H1 (cell line): ENCODE measurements around the gene TRAK1. TPM values are rescaled to one million over a fixed set of nuclear protein-coding genes. Genes with fewer than 3 reads are reported as not detected.
A peak's percentile ranks its signal among the peaks of the same experiment; 100 is the strongest.

Experiments
- ASH2L ChIP-seq: fragments of 200-600, 300-600 bp; sonication (generic); IDR thresholded peaks from one replicate; pipeline ENCODE4 v1.7.1; 2017; ENCODE audit warnings: low read length
- BACH1 ChIP-seq: IDR thresholded peaks from 2 replicates; pipeline ENCODE4 v1.6.1; 2012; ENCODE audit warnings: low read length, improper control_type of control experiment
- BCL11A ChIP-seq, 2 experiments: IDR thresholded peaks; one replicate each; pipeline ENCODE4 v1.6.1; 2011; ENCODE audit warnings: low read depth in 2 of 2, low read length in 2 of 2, mild to moderate bottlenecking in 2 of 2
- CBX8 ChIP-seq: fragments of 300-800, 300-1000 bp; sonication (generic); IDR thresholded peaks from 2 replicates; pipeline ENCODE4 v1.7.1; 2016; ENCODE audit warnings: low read depth, low read length, borderline replicate concordance
- CEBPB ChIP-seq: IDR thresholded peaks from 2 replicates; pipeline ENCODE4 v1.6.1; 2012; ENCODE audit warnings: low read depth, low read length
- CHD1 ChIP-seq: IDR thresholded peaks from 2 replicates; pipeline ENCODE4 v1.6.1; 2012; ENCODE audit warnings: low read depth, low read length, improper control_type of control experiment
- CREB1 ChIP-seq: IDR thresholded peaks from 2 replicates; pipeline ENCODE4 v1.6.1; 2012; ENCODE audit warnings: inconsistent platforms
- EP300 ChIP-seq, 2 experiments: IDR thresholded peaks; 1 replicate in 1 of 2; 2 replicates in 1 of 2; pipeline ENCODE4 v1.6.1; 2011 to 2012; ENCODE audit warnings: low read depth in 2 of 2, low read length in 2 of 2, mild to moderate bottlenecking in 2 of 2, borderline replicate concordance in 1 of 2, inconsistent platforms in 1 of 2, moderate library complexity in 1 of 2
- FOSL1 ChIP-seq: IDR thresholded peaks from 2 replicates; pipeline ENCODE4 v1.6.1; 2011; ENCODE audit warnings: mild to moderate bottlenecking, low read depth, low read length, moderate library complexity; ENCODE audit not compliant: insufficient read depth
- GABPA ChIP-seq: IDR thresholded peaks from 2 replicates; pipeline ENCODE4 v1.6.1; 2011; ENCODE audit warnings: mild to moderate bottlenecking, low read length, moderate library complexity, borderline replicate concordance; ENCODE audit not compliant: insufficient read depth
- HDAC6 ChIP-seq: IDR thresholded peaks from one replicate; pipeline ENCODE4 v1.7.1; 2012; ENCODE audit warnings: low read depth, mild to moderate bottlenecking, inconsistent platforms, low read length, moderate library complexity
- JUND ChIP-seq: IDR thresholded peaks from 2 replicates; pipeline ENCODE4 v1.6.1; 2011; ENCODE audit warnings: mild to moderate bottlenecking, improper control_type of control experiment, low read length
- NRF1 ChIP-seq: IDR thresholded peaks from 2 replicates; pipeline ENCODE4 v1.6.1; 2011; ENCODE audit warnings: mild to moderate bottlenecking, low read depth, low read length, improper control_type of control experiment
- POU5F1 ChIP-seq: IDR thresholded peaks from 2 replicates; pipeline ENCODE4 v1.6.1; 2011; ENCODE audit warnings: low read depth, mild to moderate bottlenecking, low read length, moderate library complexity
- RFX5 ChIP-seq: IDR thresholded peaks from 2 replicates; pipeline ENCODE4 v1.6.1; 2011; ENCODE audit warnings: low read depth, low read length, improper control_type of control experiment, borderline replicate concordance
- RNF2 ChIP-seq: fragments of 200-900, 300-1000 bp; sonication (generic); IDR thresholded peaks from 2 replicates; pipeline ENCODE4 v1.7.1; 2016; ENCODE audit warnings: borderline replicate concordance, low read depth, mild to moderate bottlenecking, antibody characterized with exemption, low read length; ENCODE audit not compliant: poor library complexity, severe bottlenecking; ENCODE audit errors: missing control alignments
- RXRA ChIP-seq: IDR thresholded peaks from 2 replicates; pipeline ENCODE4 v1.6.1; 2011; ENCODE audit warnings: low read depth, mild to moderate bottlenecking, low read length, moderate library complexity; ENCODE audit not compliant: insufficient read depth
- SP4 ChIP-seq: IDR thresholded peaks from 2 replicates; pipeline ENCODE4 v1.6.1; 2012; ENCODE audit warnings: low read length, inconsistent platforms
- TAF1 ChIP-seq: IDR thresholded peaks from 2 replicates; pipeline ENCODE4 v1.6.1; 2011; ENCODE audit warnings: mild to moderate bottlenecking, low read depth, low read length
- TAF7 ChIP-seq: optimal IDR thresholded peaks from 2 replicates; pipeline ENCODE3; 2011; ENCODE audit warnings: low read depth, mild to moderate bottlenecking, inconsistent platforms, low read length, moderate library complexity, borderline replicate concordance
- TEAD4 ChIP-seq: IDR thresholded peaks from 2 replicates; pipeline ENCODE4 v1.6.1; 2012; ENCODE audit warnings: low read depth, low read length, inconsistent platforms, mixed read lengths
- YY1 ChIP-seq: IDR thresholded peaks from 2 replicates; pipeline ENCODE4 v1.6.1; 2011; ENCODE audit warnings: low read depth, mild to moderate bottlenecking, low read length
- ZNF274 ChIP-seq: IDR thresholded peaks from 2 replicates; pipeline ENCODE4 v1.7.0; 2012; ENCODE audit warnings: low read length, borderline replicate concordance; ENCODE audit errors: extremely low read depth
- polyA plus RNA-seq, 7 experiments: library from polyadenylated mRNA; depleted of rRNA in 3 of 7; stranded (reverse) in 5 of 7; unstranded in 2 of 7; fragments of >200 nt in 5 of 7; fragments of 200-250 nt in 2 of 7; gene quantifications; 1 replicate in 5 of 7; 2 replicates in 1 of 7; 4 replicates in 1 of 7; pipeline versions ENCODE4 v1.2.1 to v1.2.3, GENCODE V29; 2011 to 2013; ENCODE audit warnings: missing spikeins in 2 of 7, mixed read lengths in 2 of 7
- total RNA-seq: library from RNA; stranded (reverse); fragmentation: NEBNext Ultra II Directional; extraction: Animal tissue kit (Norgen Biotek cat#: 25700); gene quantifications from 2 replicates; pipeline ENCODE4 v1.2.1, GENCODE V29; 2021
- TF ChIP-seq, protein P1 (sequence below): IDR thresholded peaks from 2 replicates; pipeline ENCODE4 v1.6.1; 2011; ENCODE audit warnings: low read depth, mild to moderate bottlenecking, low read length; ENCODE audit not compliant: insufficient read depth

The TRAK1 gene
- total and polyA plus RNA-seq, 2 of the 8 experiments (the other 6 are each of a cell fraction or from before 2014, with no cell fraction given): 21.3 to 32.7 TPM

DNA sequence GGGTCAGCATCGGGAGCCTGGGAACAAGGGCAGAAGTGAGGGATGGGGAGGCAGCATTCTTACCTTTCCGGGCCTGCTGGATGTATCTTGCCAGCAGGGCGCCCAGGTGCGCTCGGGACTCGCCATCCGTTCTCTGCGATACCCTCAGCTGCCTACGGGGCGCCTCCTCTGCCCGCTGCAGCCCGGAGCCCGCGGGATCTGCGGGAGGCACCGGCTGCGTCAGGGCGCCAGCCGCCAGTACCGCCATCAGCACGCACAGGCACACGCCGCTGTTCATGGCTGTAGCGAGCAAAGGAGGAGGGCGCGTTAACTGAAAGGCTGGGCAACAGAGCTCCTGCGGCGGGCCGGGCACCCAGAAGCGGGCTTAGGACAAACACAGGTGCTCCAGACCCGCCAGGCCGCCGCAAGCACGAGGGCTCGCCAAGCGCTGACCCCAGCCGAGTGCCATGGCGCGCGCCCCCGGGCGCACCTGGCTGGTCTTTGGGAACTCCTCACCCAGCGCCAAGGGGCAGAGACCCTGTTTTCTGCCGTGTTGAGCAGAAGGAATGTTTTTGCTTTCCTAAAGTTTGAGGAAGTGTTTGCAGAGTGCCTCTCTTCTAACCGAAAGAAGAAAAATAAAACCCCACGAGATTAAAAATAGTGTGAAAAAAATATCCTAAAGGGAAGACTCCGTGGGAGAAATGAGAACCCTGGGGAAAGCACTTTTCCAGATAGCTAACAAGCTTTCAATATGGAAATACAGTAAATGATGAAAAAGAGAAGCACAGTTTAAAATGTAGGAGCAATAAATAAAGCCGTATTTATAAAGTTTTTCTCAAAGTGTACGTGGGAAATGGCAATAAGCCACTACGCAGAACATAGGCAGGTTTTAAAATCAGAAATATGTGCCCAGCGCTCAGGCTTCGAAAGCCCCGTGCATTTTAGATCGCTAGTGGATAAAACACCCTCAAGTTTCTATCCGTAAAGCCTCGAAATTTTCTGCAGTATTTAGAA is 172.5 kb downstream of the TRAK1 start (continued):
- no peak for TF ChIP-seq TAF1
- TF ChIP-seq RNF2: no peak
- no peak for TF ChIP-seq CEBPB
- TF ChIP-seq HDAC6: no peak
- no peak for TF ChIP-seq CBX8
- TF ChIP-seq FOSL1: no peak
- TF ChIP-seq JUND: no peak
- TF ChIP-seq ZNF274: no peak
- TF ChIP-seq RFX5: no peak
- no peak for TF ChIP-seq GABPA
- no peak for TF ChIP-seq CREB1
- TF ChIP-seq TEAD4: no peak
- TF ChIP-seq BCL11A (IDR thresholded peaks at IDR 0.05; ENCODE audit: low read depth in 2 of 2, low read length in 2 of 2): no peak
- TF ChIP-seq SP4: no peak
- TF ChIP-seq NRF1: no peak
- TF ChIP-seq YY1: peak; percentile 64
- no peak for TF ChIP-seq RXRA
- no peak for TF ChIP-seq EP300 (IDR thresholded peaks at IDR 0.05; ENCODE audit: borderline replicate concordance in 1 of 2, low read depth in 2 of 2, low read length in 2 of 2)
- no peak for TF ChIP-seq BACH1
- TF ChIP-seq, protein P1, sequence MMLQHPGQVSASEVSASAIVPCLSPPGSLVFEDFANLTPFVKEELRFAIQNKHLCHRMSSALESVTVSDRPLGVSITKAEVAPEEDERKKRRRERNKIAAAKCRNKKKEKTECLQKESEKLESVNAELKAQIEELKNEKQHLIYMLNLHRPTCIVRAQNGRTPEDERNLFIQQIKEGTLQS: no peak
- TF ChIP-seq POU5F1: no peak
- TF ChIP-seq TAF7: peak; percentile 30
- no peak for TF ChIP-seq CHD1
- peak; percentile 73 for TF ChIP-seq ASH2L
